ENCODE measurements around the gene SLC45A1.

GRCh38 chr1:8302081-8302956 is 15.6 kb upstream of the SLC45A1 start:
- TF ChIP-seq CTCF (IDR thresholded peaks at IDR 0.05) (no peak), POLR2A (IDR thresholded peaks at IDR 0.05) (no peak)

Measured in lower leg skin (tissue), 3 donors.